M059J (cell line): ENCODE results near the gene YPEL2. TPM values are rescaled to one million over a fixed set of nuclear protein-coding genes. Genes with fewer than 3 reads are reported as not detected.
A peak's percentile ranks its signal among the peaks of the same experiment; 100 is the strongest.

ENCODE experiments used
- DNase-seq: peaks from one replicate; pipeline ENCODE4 v3.0.0-alpha.2; 2012; ENCODE audit warnings: low read depth
- total RNA-seq: library from RNA; depleted of rRNA; stranded (reverse); fragments of >200 nt; shearing (Covaris generic); gene quantifications from 2 replicates; pipeline ENCODE4 v1.2.3, GENCODE V29; 2014; rRNA removed

YPEL2 gene
- total RNA-seq, 1 experiment from 2014 or later = 1.7 TPM

DNA sequence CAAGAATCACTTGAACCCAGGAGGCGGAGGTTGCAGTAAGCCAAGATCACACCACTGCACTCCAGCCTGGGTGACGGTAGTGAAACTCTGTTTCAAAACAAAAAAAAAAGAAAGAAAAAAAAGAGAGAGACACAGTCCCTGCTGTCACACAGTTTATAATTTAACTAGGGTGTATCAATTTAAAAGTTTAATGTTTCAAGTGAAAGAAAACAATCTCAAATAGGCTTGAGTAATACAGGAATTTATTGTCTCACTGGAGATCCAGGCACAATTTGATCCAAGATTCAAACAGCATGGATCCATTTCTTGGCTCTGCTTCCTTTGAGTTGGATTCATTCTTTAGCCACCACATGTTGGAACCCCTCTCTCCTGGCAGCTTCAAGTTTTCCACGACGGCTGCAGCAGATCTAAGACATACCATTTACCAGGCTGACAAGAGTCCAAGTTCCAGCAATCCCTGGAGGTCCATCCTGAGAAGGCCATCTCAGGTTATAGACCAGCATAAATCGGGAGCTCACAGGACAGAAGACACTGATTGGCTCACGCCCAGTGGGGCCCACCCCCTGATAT lies 97.5 kb downstream of the YPEL2 start:
- no peak for DNase-seq

DNA sequence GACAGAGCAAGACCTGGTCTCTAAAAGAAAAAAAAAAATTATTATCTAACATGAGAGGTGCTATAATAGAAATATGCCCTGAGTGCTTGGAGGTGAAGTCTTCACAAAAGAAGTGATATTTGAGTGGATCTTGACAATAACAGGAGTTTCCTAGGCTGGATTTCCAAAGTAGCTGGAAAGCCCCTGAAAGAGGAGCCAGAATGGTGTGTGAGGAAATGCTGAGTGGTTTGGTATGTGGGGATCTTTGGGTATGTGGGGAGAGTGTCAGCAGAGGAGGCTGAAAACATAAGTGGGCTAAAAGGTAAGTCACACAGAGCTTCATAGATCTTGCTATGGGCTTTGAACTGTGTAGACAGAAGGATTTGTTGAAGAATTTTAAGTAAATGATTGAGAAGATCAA lies 100.1 kb downstream of the YPEL2 start:
- DNase-seq = no peak

DNA sequence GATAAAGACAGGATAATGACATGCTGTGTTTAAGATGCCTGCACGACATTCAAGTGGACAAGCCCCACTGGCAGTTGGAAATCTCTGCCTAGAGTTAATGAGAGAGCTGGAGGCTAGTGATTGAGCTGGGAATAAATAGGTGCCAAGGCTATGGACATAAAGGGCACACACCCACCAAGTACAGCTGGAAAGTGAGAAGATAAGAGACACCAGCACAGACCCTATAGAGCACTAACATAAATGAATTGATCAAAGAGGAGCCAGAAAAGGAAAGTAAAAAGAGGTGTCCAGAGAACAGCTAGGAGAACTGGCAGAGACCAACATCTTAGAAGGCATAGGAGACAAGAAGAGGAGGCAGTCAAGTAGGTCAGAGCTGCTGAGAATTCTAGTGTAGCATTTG lies 101.2 kb downstream of the YPEL2 start:
- no peak for DNase-seq

DNA sequence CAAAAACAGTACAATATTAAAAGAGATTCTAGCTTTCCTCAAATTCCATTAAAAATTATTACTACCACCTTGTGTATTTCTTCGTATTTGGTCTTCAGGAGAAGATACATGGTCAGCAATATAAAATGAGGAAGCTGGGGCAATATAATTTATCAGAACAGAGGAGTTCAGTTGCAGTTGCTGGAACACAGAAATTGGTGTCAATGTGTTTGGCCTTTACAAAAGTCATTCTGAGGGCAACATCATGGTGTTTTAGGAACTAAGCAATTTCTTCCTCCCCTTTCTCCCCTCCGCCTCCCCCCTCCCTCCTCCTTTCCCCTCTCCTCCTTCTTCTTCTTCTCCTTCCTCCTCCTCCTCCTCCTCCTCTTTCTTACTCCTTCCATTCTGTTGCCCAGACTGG lies 102.1 kb downstream of the YPEL2 start:
- no peak for DNase-seq

DNA sequence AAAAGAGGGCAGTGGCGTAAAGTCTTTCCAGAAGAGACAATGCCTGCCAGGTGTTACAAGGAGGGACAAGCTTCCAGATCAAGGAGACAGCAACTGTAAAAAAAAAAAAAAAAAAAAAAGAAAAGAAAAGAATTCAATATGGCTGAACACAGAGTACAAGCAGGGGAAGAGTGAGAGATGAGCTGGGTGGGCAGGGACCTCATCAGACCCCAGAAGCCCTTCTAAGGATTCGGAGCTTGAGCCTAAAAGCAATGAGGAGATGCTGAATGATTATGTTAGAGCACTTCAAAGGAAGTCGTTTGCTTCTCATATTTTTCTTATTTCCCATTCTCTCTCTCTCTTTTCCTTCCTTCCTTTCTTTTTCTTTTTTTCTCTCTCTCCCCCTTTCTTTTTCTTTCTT lies 103.0 kb downstream of the YPEL2 start:
- DNase-seq = no peak

DNA sequence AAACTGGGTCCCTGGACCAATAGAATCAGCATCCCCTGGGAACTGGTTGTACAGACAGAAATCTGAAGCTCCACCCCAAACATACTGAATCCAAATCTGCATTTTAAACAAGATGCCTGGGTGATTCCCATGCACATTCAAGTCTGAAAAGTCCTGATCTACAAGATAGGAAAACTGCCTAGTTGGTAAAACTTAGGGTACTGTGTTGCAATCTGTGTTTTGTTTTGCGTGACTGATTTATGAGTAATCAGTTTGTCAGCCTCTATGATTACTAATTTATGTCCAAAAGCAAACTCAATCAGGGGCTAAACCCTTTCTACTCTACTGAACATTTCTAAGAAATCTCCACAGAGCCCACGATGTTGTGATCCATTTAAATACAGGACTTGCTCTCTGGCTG lies 103.8 kb downstream of the YPEL2 start:
- DNase-seq = peak; percentile 82

DNA sequence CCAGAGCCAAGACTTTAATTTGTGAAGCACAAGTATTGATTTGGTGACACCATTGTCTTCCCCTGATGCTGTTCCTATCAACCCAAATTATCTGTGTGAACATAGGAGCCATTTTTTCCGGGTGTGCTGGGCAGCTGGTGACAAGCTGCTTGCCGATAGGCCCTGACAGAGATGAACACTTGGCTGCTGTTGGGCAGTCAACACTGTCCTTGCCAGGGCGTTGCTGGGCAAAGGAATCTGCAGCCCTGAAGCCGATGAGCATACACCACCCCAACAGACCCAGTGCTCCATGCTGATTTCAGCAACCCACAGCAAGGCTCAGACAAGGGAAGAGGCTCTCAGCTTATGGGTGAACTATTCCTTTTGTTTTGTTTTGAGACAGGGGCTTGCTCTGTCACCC lies 105.4 kb downstream of the YPEL2 start:
- DNase-seq = no peak

DNA sequence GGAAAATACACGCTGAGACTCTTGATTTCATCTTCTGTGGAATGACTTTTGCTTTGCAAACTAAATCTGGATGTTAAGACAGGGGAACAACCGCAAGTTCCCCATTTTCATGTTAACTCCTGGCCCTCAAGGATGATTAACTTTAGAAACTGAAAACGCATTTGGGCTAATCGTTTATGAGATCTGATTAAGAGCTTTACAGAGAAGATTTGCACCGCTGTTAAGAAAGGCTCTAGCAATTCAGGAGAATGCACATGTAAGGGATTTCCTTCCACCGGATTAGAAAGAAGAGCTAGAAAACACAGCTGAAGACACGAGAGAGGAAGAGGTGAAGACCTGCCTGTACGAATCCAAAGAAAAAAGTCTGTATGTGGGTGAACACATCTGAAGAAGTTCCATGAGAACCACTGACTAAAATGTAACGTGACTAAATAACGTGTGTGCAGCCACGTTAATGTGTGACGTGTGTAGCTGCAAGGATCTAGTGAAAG lies 106.4 kb downstream of the YPEL2 start:
- DNase-seq = no peak

DNA sequence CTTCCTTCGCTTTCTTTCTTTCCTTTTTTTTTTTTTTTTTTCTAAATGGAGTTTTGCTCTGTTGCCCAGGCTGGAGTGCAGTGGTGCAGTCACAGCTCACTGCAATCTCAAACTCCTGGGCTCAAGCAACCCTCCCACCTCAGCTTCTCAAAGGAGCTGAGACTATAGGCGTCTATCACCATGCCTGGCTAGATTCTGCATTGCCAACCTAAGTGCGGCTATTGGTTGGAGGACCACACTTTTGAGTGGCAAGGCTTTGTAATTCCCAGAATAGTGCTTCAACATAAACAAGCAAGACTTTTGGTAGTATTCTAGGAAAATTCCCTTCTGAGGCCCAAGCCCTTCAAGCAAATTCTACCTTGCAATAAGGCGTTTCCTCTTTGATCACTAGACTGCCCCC lies 107.8 kb downstream of the YPEL2 start:
- DNase-seq = peak; percentile 11

DNA sequence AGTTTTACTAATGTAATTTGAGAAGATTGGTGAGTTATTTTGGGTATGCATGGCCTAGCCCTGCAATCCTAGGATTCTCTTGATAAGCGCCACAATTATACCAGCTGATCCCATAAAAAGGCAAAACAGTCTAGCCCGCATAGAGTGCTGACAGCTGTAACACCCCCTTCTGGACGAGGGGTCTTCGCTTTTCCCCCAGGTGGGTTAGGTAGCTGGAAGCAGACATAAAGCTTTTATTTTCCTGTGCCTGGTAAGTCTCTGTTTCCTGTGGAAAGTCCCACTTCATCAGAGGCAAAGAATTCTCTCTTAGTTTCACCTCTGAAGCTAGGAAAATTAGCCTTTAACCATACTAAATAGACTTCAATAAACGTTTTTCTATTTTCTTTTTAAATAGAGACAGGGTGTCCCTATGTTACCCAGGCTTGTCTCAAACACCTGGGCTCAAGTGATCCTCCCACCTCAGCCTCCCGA lies 108.3 kb downstream of the YPEL2 start:
- DNase-seq = no peak

DNA sequence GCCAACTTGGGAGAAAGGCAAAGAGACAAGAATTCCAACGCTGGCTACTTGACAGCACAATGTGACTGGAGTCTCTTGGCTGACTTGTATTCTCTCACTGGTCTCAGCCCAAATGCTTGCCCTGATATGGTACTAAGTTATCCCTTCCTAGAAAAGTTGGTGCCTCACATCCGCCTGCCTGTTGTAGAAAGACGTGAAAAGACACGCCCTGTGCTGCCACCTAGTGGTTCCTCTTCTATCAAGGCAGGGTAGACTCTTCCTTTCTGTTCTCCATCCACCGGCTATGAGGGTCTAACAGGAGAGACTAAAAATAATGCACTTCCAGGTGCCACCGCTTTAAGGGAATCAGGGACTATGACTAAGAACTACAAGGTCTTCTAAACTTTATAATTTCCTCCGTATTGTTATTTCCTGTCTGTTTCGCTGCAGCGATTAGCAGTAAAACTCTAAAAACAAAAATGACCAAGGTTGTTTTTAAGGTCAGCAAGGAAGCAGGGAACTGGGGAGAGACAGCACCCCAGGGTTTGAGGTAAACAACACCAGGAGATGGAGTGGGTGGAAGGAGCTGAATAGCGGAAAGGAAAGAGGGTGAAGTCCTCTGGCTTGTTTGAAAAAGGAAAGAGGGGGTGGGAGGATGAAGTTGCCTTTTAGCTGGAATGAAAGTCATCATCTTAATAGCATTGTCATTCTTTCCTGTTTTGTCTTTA lies 109.5 kb downstream of the YPEL2 start:
- DNase-seq = peak; percentile 85

DNA sequence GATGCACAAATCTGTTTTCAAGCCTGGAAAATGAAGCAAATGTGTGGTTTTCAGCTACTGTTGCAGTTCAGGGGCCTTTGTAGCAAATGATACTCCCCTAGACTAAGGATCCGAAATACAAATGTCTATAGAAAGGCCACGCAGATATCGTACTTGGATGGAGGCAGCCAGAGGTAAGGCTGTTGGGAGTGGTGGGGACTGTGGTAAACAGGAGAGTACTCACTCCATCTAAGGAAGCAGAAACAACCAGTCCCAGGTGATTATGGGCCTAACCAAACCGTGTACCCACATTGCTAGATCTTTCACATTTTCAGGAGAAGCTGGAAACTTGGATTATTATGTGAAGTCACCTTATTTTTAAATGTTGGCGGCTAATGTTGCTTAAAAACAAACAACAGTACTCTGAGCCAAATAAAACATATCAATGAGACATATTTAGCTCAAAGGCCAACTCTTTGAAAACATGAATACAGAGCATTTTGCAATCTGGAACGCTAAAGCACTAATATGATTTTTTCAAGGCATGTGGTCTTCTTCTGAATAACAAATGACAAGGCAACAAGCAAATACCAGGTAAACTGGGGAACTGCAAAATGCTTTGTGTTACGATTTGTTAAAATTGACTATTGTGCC lies 110.1 kb downstream of the YPEL2 start:
- no peak for DNase-seq

DNA sequence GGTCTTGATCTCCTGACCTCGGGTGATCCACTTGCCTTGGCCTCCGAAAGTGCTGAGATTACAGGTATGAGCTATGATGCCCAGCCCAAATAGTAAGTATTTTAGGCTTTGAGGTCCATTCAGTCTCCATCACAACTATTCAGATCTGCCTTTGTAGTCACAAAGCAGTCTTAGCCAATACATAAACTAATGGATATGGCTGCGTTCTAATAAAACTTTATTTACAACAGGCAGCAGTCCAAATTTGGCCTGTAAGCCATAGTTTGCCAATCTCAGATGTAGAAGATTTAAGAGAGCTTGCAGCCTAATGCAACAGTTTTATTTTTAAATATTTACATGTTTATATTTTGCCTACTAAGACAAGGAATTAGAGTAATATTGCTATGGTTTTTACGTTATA lies 111.7 kb downstream of the YPEL2 start:
- DNase-seq = no peak

Other genes with a start within 250 kb of the YPEL2 start
- 17.0 and 35.7 TPM in 2 replicates for gene TRIM37, start 224.8 kb upstream of the YPEL2 start, total RNA-seq
- 131 and 134 TPM in 2 replicates for gene SKA2, start 176.5 kb upstream of the YPEL2 start, total RNA-seq
- 18.7 and 28.1 TPM in 2 replicates for gene PRR11, start 175.9 kb upstream of the YPEL2 start, total RNA-seq
- 15.6 and 21.8 TPM in 2 replicates for gene SMG8, start 121.6 kb upstream of the YPEL2 start, total RNA-seq
- gene GDPD1, start 111.1 kb upstream of the YPEL2 start, total RNA-seq = 2.9 TPM in 1 of 2 replicates, not detected in the other
- gene DHX40, start 234.0 kb downstream of the YPEL2 start, total RNA-seq = 44.4 and 50.1 TPM in 2 replicates